Thoracic aorta (tissue), 2 donors: ENCODE data around the gene PABPC3. TPM values are rescaled to one million over a fixed set of nuclear protein-coding genes. Genes with fewer than 3 reads are reported as not detected.

Source experiments
- ATAC-seq: fragments of 150-250 bp; one replicate; pipeline ENCODE4 v1.8.0; 2017; ENCODE audit warnings: low read depth; ENCODE audit not compliant: insufficient number of reproducible peaks, low FRiP score
- DNase-seq: peaks from one replicate; pipeline ENCODE4 v3.0.0-alpha.2; 2020; ENCODE audit warnings: low spot score
- H3K27ac ChIP-seq, 2 donors: fragments of 200-600 bp; sonication (generic); 1 replicate in 1 of 2; 2 replicates in 1 of 2; pipeline ENCODE4 v1.5.1; 2016; ENCODE audit warnings: mild to moderate bottlenecking in 2 of 2, moderate library complexity in 2 of 2
- H3K27me3 ChIP-seq: fragments of 200-600 bp; sonication (generic); replicated peaks from 2 replicates; pipeline ENCODE4 v1.6.0; 2016; ENCODE audit warnings: mild to moderate bottlenecking; ENCODE audit not compliant: insufficient read depth
- H3K36me3 ChIP-seq: fragments of 200-600 bp; sonication (generic); one replicate; pipeline ENCODE4 v1.5.1; 2016
- H3K4me1 ChIP-seq, 2 donors: fragments of 200-600 bp; sonication (generic); 1 replicate in 1 of 2; 2 replicates in 1 of 2; pipeline versions ENCODE4 v1.5.1 to v1.6.0; 2016; ENCODE audit warnings: low read depth in 2 of 2, mild to moderate bottlenecking in 1 of 2; ENCODE audit not compliant: control insufficient read depth in 1 of 2
- H3K4me3 ChIP-seq: fragments of 200-600 bp; sonication (generic); 2 replicates; pipeline ENCODE4 v1.5.1; 2016; ENCODE audit warnings: mild to moderate bottlenecking
- H3K9me3 ChIP-seq: fragments of 200-600 bp; sonication (generic); 2 replicates; pipeline ENCODE4 v1.5.1; 2016
- CTCF ChIP-seq: fragments of 200-600 bp; sonication (generic); IDR thresholded peaks from one replicate; pipeline ENCODE4 v1.5.1; 2019; ENCODE audit warnings: antibody characterized with exemption
- total RNA-seq, 2 donors: library from RNA; depleted of rRNA; stranded (reverse); fragments of >200 nt; gene quantifications; one replicate each; pipeline versions ENCODE4 v1.1.0 to v1.2.3, GENCODE V29; 2016

The PABPC3 gene
- total RNA-seq, 2 donors from 2014 or later = not detected

GRCh38 chr13:25059958-25060357 lies 36.0 kb upstream of the PABPC3 start:
- Histone ChIP-seq H3K27me3 (no peaks in the 10 kb centered on the region), H3K4me1 (no peaks in the 10 kb centered on the region), H3K36me3 (no peaks in the 10 kb centered on the region), H3K27ac (no peak overlapping the region), H3K4me3 (no peak overlapping the region), H3K9me3 (no peaks in the 10 kb centered on the region)
- ATAC-seq (no peak), DNase-seq (no peak)
- no peak for TF ChIP-seq CTCF

- H3K4me3 ChIP-seq = no peak overlapping the region
- no peaks in the 10 kb centered on the region for H3K27me3 ChIP-seq
- no peak for ATAC-seq
- H3K4me1 ChIP-seq = no peaks in the 10 kb centered on the region
- H3K27ac ChIP-seq = no peak overlapping the region
- H3K9me3 ChIP-seq = no peaks in the 10 kb centered on the region
- no peak for TF ChIP-seq CTCF
- H3K36me3 ChIP-seq = no peaks in the 10 kb centered on the region
- DNase-seq = no peak
Observed at GRCh38 chr13:25062479-25062878, 33.5 kb upstream of the PABPC3 start.

- no peaks in the 10 kb centered on the region for H3K9me3 ChIP-seq
- DNase-seq = no peak
- no peaks in the 10 kb centered on the region for H3K27me3 ChIP-seq
- no peak overlapping the region for H3K27ac ChIP-seq
- H3K36me3 ChIP-seq = no peaks in the 10 kb centered on the region
- no peak overlapping the region for H3K4me3 ChIP-seq
- ATAC-seq = no peak
- H3K4me1 ChIP-seq = no peaks in the 10 kb centered on the region
- TF ChIP-seq CTCF = no peak
Observed at GRCh38 chr13:25064396-25064795, 31.5 kb upstream of the PABPC3 start.

GRCh38 chr13:25065974-25066770 lies 29.8 kb upstream of the PABPC3 start:
- TF ChIP-seq CTCF = no peak
- Histone ChIP-seq H3K27me3 (no peaks in the 10 kb centered on the region), H3K4me1 (no peaks in the 10 kb centered on the region), H3K4me3 (no peak overlapping the region), H3K27ac (no peak overlapping the region), H3K9me3 (no peaks in the 10 kb centered on the region), H3K36me3 (no peaks in the 10 kb centered on the region)
- ATAC-seq (no peak), DNase-seq (no peak)

- H3K9me3 ChIP-seq = no peaks in the 10 kb centered on the region
- no peaks in the 10 kb centered on the region for H3K4me1 ChIP-seq
- ATAC-seq = no peak
Observed at GRCh38 chr13:25067064-25067463, 28.9 kb upstream of the PABPC3 start.

More at GRCh38 chr13:25067064-25067463, 28.9 kb upstream of the PABPC3 start:
- H3K27me3 ChIP-seq = no peaks in the 10 kb centered on the region
- no peak overlapping the region for H3K4me3 ChIP-seq
- TF ChIP-seq CTCF = no peak
- H3K27ac ChIP-seq = no peak overlapping the region
- no peaks in the 10 kb centered on the region for H3K36me3 ChIP-seq
- DNase-seq = no peak
